ENCODE data around the gene ANO2.

The ANO2 gene

DNA sequence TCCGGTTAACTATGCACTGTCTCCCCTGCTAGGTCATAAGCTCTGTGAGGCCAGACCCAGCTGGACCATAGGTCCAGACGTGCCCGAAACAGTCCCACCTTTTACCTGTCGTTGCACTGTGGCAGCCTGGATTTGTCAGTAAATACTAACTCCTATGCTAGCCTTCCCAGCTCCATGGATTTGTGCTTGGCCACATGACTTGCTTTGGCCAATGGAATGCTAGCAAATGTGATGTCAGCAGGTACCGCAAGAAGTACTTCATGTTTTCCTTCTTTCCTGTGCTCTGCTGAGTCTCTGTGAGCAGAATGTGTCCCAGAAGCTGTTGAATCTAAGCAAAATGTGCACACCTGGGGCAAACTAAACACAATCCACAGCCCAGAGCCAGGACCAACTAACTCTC lies 157.2 kb downstream of the ANO2 start:
- TF ChIP-seq POLR2A (IDR thresholded peaks at IDR 0.05; ENCODE audit: low read length), result no peak
- TF ChIP-seq GATA1 (IDR thresholded peaks at IDR 0.05; ENCODE audit: low read depth, low read length), result no peak
- no peak for DNase-seq

DNA sequence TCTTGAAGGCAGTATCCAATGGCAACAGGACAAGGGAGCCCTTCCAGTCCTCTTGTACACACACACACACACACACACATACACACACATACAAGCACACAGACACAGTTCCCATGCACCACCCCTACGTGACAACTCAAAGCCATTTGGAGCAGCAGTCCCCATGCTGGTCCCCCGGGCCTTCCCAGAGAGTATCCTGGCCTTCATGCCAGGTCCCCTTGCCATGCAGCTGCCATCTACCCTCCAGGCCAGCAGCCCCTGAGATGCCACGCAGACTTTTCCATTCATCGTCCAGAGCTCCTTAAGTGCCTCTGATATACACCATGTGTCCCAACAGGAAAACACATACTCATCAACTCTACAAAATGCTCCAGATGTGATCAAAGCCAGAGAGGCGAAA lies 159.5 kb downstream of the ANO2 start:
- TF ChIP-seq POLR2A (IDR thresholded peaks at IDR 0.05; ENCODE audit: low read length), result no peak
- no peak for TF ChIP-seq GATA1 (IDR thresholded peaks at IDR 0.05; ENCODE audit: low read depth, low read length)

DNA sequence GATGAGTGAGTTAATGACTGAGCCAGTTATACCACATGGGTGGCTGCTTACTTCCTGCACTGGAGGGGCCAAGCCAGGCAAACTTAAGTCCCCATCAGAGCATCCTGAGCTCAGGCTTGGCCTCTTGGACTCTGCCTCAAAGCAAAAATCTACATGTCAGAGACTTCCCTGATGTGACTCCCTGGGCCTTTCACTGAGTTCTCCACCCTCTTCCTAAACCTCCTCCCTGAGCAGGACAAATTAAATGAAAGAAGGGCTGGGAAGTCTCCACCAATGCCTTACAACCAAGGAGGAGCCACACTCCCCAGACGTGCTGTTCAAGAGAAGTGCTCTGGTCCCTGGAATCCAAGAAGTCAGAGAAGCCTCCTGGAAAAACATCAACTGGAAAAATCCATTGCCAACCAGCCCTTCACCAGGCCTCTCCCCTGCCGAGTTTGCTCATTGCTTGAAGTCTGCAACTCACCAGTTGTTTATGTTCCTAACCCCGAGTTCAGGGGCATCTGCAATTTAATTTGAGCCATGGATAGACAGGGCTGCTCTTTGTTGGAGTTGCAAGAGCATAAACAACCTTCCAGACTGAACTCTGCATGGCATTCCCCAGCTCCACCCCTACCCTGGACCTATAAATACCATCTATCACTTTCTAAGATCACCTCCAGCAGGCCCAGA lies 160.5 kb downstream of the ANO2 start:
- TF ChIP-seq GATA1 (IDR thresholded peaks at IDR 0.05; ENCODE audit: low read depth, low read length) (no peak), POLR2A (IDR thresholded peaks at IDR 0.05; ENCODE audit: low read length) (no peak)

More for the DNA sequence above, 159.5 kb downstream of the ANO2 start:
- no peak for DNase-seq

DNA sequence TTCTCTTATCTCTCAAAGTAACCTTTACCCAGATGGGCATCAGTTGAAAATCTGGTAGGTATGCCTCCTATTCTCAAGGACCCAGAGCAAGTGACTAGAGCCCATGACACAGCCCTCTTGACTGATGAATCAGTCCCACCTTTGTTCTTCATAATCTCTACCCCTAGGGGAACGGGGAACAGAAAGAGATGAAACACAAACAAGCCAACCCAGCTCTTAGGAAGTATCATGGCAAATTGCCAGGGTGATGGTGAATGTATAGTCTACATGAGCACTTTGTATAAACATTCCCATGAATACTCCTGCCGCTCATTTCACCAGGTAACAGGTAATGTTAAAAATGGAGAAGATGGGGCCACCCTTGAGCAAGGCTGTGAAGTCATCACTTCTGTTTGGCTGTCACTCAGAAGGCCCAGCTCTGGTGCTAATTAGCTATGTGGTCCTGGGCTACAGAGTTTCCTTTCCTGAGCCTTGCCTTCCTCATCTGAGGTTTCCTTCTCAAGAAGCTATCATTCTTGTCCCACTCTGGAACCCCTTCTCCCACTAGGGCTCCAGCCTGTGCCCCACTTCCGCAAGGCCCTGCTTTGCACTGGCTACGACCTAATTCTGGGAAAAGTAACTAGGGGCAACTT lies 161.7 kb downstream of the ANO2 start:
- no peak for TF ChIP-seq POLR2A (IDR thresholded peaks at IDR 0.05; ENCODE audit: low read length)
- TF ChIP-seq GATA1 (IDR thresholded peaks at IDR 0.05; ENCODE audit: low read depth, low read length), result no peak
- no peak for DNase-seq

More for the DNA sequence above, 160.5 kb downstream of the ANO2 start:
- no peak for DNase-seq

DNA sequence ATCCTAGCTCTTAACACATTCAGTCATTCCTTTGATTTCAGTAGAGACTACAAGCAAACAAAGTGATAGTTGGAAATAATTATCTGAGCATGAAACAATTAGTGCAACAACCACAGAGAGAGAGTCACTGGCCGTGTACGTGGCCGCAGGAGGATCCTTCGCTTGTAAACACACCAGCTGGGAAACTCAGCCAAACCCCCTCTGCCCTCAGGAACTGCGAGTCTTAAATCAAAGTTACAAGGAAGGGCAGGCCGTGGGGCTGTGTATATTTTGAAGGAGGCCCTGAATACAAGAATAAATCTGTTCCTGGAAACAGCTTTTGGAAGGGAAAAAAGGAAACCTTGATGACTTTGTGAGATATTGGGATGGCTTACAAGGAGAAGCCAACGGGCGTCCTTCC lies 164.5 kb downstream of the ANO2 start:
- DNase-seq, result no peak
- TF ChIP-seq POLR2A (IDR thresholded peaks at IDR 0.05; ENCODE audit: low read length), result no peak
- no peak for TF ChIP-seq GATA1 (IDR thresholded peaks at IDR 0.05; ENCODE audit: low read depth, low read length)

DNA sequence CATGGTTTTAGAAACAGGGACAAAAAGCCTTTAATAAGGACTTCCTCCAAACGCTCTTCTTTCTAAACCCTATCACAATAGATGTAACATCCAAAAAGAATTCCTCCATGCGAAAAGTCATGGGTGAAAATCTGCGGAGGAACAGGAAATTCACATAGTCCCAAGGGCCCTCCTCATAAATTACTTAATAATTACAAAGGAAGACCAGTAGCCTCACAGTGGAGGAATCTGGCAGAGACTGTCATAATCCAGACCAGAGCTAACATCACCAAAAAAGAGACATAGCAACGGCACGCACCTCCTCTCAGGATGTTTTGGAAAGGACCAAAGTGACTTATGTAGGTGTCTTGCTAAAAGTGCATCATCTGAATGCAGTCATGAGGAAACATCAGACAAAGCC lies 165.7 kb downstream of the ANO2 start:
- no peak for TF ChIP-seq GATA1 (IDR thresholded peaks at IDR 0.05; ENCODE audit: low read depth, low read length)
- no peak for DNase-seq

DNA sequence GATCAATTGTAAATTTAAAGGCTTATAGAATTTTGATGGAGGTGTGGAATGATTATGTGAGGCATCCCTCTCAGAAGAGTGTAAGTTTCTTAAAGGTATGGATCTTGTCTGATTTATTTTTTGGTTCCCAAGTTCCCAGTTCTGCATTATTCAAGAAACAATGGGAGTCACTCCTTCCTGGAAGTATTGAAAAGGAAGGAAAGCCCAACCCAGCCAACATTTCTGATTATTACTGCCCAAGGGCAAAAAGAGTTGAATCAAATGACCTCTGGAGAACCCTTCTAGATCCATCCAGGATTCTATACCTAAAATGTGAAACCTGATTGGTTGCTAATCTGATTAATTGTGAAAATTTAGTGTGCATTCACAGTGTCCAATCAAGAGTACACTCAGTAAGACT lies 166.2 kb downstream of the ANO2 start:
- no peak for DNase-seq
- TF ChIP-seq POLR2A (IDR thresholded peaks at IDR 0.05; ENCODE audit: low read length), result no peak
- TF ChIP-seq GATA1 (IDR thresholded peaks at IDR 0.05; ENCODE audit: low read depth, low read length), result no peak

DNA sequence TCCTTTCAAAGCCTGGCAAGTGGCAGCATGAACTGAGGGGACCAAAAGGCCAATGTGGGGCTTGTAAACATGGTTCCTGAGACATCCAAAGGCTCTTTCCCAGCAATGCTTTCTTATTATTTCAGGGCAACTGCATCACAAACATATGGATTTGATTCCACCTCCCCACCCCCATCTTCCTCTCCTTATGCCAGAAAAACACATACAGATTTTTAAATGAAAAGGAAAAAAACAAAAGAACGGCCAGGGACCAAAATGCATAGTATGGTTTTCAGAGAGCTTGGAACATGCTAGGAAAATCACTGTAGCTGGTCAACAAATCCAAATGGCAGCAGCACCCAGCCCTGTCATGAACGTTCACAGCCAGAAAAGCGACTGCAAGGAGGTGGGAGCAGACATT lies 167.6 kb downstream of the ANO2 start:
- DNase-seq, result no peak
- no peak for TF ChIP-seq POLR2A (IDR thresholded peaks at IDR 0.05; ENCODE audit: low read length)
- TF ChIP-seq GATA1 (IDR thresholded peaks at IDR 0.05; ENCODE audit: low read depth, low read length), result no peak

DNA sequence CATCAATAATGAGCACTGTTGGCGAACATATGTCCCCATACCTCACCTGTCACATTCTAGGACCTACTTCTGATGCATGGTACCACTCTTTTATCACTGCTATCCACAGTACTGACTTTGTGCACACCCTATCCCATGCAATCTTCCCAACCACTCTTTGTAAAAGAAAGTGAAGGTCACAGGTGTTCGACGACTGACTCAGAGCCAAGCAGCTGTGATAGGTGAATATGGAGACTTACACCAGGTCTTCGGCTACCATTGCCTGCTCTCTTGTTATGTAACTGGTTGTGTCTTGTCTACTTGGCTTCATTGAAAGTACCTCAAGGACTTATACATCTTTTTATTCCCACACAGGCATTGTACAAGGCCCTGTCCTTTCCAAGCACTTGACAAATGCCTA lies 169.0 kb downstream of the ANO2 start:
- TF ChIP-seq POLR2A (IDR thresholded peaks at IDR 0.05; ENCODE audit: low read length) (no peak), GATA1 (IDR thresholded peaks at IDR 0.05; ENCODE audit: low read depth, low read length) (no peak)
- no peak for DNase-seq

DNA sequence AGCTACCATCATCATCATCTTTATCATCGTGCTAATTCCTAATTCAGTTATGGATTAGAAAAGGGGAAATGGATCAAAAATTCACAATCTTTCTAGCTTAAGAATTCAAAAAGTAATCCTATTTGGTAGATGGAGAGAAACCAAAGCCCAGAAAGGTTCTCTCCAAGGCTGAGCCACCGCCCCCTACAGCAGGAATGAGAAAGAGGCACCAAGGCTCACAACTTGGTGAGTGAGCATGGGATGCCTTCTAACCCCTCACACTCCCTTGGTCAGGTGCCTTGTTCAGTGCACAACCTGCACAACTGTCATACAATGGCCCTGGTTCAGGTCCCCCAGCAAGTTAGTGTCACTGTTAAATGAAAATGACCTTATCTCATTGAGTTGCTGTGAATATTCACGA lies 171.5 kb downstream of the ANO2 start:
- DNase-seq, result no peak
- no peak for TF ChIP-seq GATA1 (IDR thresholded peaks at IDR 0.05; ENCODE audit: low read depth, low read length)

DNA sequence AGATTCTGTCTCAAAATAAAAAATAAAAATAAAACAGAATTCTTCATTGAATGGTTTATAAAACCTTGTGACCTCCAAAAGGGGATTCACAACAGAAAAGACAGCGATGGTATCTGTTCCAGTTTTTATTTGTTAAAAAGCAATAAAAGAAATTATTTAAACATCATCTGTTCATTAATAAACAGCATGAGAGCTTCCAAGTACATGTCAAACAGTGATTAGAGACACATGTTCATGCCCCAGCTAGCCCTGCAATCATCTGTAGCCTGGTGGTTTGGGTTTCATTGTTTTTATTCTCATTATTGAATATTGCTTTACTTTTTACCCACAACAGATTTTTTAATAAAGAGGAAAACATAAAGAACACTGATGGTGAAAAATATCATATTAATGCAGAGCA lies 173.3 kb downstream of the ANO2 start:
- TF ChIP-seq GATA1 (IDR thresholded peaks at IDR 0.05; ENCODE audit: low read depth, low read length) (no peak), POLR2A (IDR thresholded peaks at IDR 0.05; ENCODE audit: low read length) (no peak)
- DNase-seq, result no peak

DNA sequence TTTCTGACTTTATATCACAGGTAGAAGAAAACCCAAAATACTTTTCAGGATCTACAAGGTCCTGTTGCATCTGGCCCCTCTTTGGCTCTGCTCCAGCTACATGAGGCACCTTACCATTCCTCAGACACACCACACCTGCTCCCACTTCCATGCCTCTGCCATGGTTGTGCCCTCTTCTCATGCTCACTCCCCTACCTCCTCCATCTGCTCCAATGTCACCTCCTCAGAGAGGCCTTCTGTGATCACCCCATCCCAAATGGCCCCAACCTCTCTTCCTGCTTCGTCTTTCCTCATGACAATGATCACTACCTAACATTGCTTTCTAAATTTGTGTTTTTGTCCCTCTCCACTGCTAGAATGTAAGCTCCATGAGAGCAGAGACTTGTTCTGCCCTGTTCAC lies 174.3 kb downstream of the ANO2 start:
- TF ChIP-seq GATA1 (IDR thresholded peaks at IDR 0.05; ENCODE audit: low read depth, low read length) (no peak), POLR2A (IDR thresholded peaks at IDR 0.05; ENCODE audit: low read length) (no peak)
- no peak for DNase-seq

DNA sequence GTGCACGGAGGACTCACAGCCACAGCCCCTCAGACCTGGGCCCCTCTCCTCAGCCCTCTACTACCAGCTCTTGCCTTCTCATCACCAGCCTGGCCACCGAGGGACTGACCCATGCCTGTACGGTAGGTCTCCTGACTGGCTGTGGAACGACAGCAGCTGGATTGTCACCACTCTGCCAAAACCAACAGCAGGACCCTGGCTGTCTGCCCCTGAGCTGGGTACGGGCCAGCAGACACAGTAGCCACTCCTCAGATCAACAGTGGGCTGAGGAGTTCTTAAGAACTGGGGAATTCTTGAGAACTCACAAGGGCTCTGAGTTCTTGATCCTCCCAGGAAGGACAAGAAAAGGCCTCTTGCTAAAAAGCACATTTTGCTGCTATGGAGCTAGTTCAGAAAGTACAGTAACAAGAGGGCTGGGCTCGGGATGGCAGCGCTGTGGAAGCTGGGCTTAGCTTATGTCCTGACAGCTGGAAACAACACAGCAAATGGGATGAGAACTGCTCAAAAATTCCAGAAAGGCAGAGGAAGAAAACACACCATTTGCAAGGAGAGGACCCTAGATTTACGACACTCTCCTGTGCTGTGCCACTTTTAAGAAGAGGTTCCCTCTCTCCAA lies 176.4 kb downstream of the ANO2 start:
- TF ChIP-seq GATA1 (IDR thresholded peaks at IDR 0.05; ENCODE audit: low read depth, low read length) (no peak), POLR2A (IDR thresholded peaks at IDR 0.05; ENCODE audit: low read length) (no peak)
- DNase-seq, result no peak

DNA sequence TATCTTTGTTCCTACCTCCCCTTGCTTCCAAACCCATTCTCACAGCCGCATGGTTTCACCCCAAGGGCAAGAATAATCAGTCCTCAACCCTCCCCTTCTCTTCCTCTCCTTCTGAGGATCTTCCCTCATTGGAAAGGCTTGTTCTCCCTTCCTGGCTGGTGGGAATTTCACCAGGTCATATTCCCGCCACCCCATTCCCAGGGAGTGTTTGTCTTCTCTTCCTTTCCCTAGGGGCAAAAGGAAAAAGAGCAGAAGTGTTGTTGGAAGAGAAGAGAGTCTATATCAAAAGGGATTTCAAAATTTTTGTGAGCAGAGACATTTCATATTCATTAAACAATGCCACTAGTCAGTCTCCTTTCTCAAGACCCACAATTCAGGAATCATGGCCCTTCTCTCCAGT lies 176.9 kb downstream of the ANO2 start:
- no peak for TF ChIP-seq GATA1 (IDR thresholded peaks at IDR 0.05; ENCODE audit: low read depth, low read length)
- DNase-seq, result no peak

DNA sequence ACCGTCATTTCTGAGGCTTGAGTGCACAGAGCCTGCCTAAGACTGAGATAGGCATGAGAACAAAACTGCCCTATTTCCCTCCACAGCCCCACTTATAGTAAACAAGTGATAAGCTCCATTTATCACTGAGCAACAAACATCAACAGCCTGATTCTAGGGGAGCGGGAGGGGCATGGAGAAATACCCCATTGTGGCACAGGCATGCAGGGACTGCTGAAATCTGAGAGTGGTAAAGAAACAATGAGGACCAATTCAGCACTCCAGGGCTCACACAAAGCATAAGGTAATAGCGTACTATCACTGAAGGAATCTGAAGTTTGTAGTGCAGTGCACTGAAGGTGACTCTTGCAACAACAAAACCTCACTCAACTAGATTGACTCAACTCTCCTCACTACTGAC lies 186.7 kb downstream of the ANO2 start:
- DNase-seq, result no peak
- TF ChIP-seq POLR2A (IDR thresholded peaks at IDR 0.05; ENCODE audit: low read length) (no peak), GATA1 (IDR thresholded peaks at IDR 0.05; ENCODE audit: low read depth, low read length) (no peak)
